ENCODE results near the gene KCNJ6. TPM values are rescaled to one million over a fixed set of nuclear protein-coding genes. Genes with fewer than 3 reads are reported as not detected.

KCNJ6 gene
- total and polyA plus RNA-seq, 2 of the 8 experiments (the other 6 are each of a cell fraction or from before 2014, with no cell fraction given): 0.51 to 1.2 TPM

DNA sequence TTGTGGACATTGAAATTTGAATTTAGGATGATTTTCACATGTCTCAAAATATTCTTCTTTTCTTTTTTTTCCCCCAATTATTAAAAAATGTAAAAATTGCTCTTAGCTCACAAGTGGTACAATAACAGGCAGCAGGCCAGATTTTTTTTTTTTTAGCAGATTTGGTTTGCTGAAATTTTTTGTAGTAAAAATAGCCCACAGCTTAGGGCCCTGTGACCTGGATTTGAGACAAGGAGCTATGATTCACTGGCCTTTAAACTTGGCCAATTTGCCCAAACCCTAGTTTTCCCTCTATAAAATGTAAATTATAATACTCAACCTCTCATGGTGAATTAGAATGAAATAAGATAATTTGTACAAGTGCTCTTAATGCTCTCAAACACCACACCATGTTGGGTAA is 295.9 kb downstream of the KCNJ6 start:
- CTCF ChIA-PET (ENCODE audit: partially characterized antibody): interaction anchor here (0.9 kb wide), 1 partner anchor 377 kb away, joined by 3 read pairs; no protein-coding TSS in a partner anchor
- Histone ChIP-seq H2BK5ac (ENCODE audit: low read depth, low read length) (no peak overlapping the region), H3K9me3 (ENCODE audit: insufficient read depth in 2 of 2, low read depth in 1 of 2, low read length in 1 of 2) (no peaks in the 10 kb centered on the region), H2AFZ (ENCODE audit: low read length) (no peak overlapping the region), H2BK15ac (ENCODE audit: low read length) (no peak overlapping the region), H3K23me2 (ENCODE audit: low read depth, low read length) (no peaks in the 10 kb centered on the region), H3K9ac (replicated peaks in 1 of 4; ENCODE audit: extremely low read depth in 1 of 4, low read depth in 3 of 4, low read length in 3 of 4) (no peak overlapping the region), H2BK20ac (ENCODE audit: low read length) (no peak overlapping the region), H3K4me1 (replicated peaks in 1 of 4; ENCODE audit: control insufficient read depth in 3 of 4, insufficient read depth in 4 of 4, low read length in 3 of 4) (peaks cover 0 to 1% (median under 1%) of the 10 kb centered on the region in 4 experiments; a peak in 2 of 7 replicates), H3K4ac (replicated peaks; ENCODE audit: insufficient read length, low read depth, low read length) (no peak overlapping the region), H3K27me3 (replicated peaks in 1 of 4; ENCODE audit: control insufficient read depth in 3 of 4, extremely low read depth in 1 of 4, insufficient read depth in 3 of 4, low read length in 3 of 4) (no peaks in the 10 kb centered on the region), H3K79me2 (ENCODE audit: control insufficient read depth in 1 of 2, insufficient read depth in 2 of 2, low read length in 2 of 2) (no peaks in the 10 kb centered on the region; a peak in 1 of 4 replicates), H3K23ac (ENCODE audit: insufficient read length) (no peak overlapping the region), H3K27ac (ENCODE audit: low read depth, low read length) (no peak overlapping the region), H3K18ac (ENCODE audit: extremely low read depth, low read length) (no peak overlapping the region), H3K4me3 (ENCODE audit: extremely low read depth in 1 of 4, insufficient read depth in 2 of 4, low read depth in 3 of 4, low read length in 4 of 4) (no peak overlapping the region), H4K20me1 (replicated peaks in 1 of 2; ENCODE audit: control insufficient read depth in 1 of 2, insufficient read depth in 2 of 2, low read length in 2 of 2) (no peaks in the 10 kb centered on the region), H3K56ac (replicated peaks; ENCODE audit: insufficient read length, low read depth, low read length) (no peak overlapping the region), H2AK5ac (ENCODE audit: low read depth, low read length) (no peak overlapping the region), H2BK120ac (replicated peaks; ENCODE audit: low read depth, low read length) (no peak overlapping the region), H3K79me1 (ENCODE audit: low read depth, low read length) (no peaks in the 10 kb centered on the region), H2BK12ac (ENCODE audit: low read depth, low read length) (no peak overlapping the region), H4K91ac (replicated peaks; ENCODE audit: insufficient read length, low read length) (no peak overlapping the region), H3K14ac (ENCODE audit: insufficient read length) (no peak overlapping the region), H4K5ac (ENCODE audit: insufficient read length, low read depth, low read length) (no peak overlapping the region), H4K8ac (ENCODE audit: extremely low read depth, insufficient read depth, low read length) (no peak overlapping the region), H3K36me3 (ENCODE audit: control insufficient read depth in 2 of 4, insufficient read depth in 4 of 4, low read length in 3 of 4) (no peaks in the 10 kb centered on the region), H3K4me2 (ENCODE audit: insufficient read depth in 1 of 2, low read depth in 2 of 2, low read length in 2 of 2) (no peak overlapping the region)
- TF ChIP-seq CTBP2 (IDR thresholded peaks at IDR 0.05; ENCODE audit: borderline replicate concordance, insufficient read depth, insufficient read length, low read length): no peak
- no peak for TF ChIP-seq BCL11A (IDR thresholded peaks at IDR 0.05; ENCODE audit: low read depth in 2 of 2, low read length in 2 of 2)
- no peak for TF ChIP-seq ASH2L (IDR thresholded peaks at IDR 0.05; ENCODE audit: low read length)
- TF ChIP-seq CHD2 (IDR thresholded peaks at IDR 0.05; ENCODE audit: low read length): no peak
- no peak for TF ChIP-seq RBBP5 (IDR thresholded peaks at IDR 0.05; ENCODE audit: borderline replicate concordance, low read depth, low read length)
- FAIRE-seq (no peak), DNase-seq (ENCODE audit: low read depth in 1 of 2, low spot score in 2 of 2) (no peak)
- POLR2A ChIA-PET (ENCODE audit: partially characterized antibody): interaction anchor here (0.6 kb wide), 1 partner anchor 1233 kb away, joined by 3 read pairs; no protein-coding TSS in a partner anchor
